ENCODE results near the gene TTF2. TPM values are rescaled to one million over a fixed set of nuclear protein-coding genes. Genes with fewer than 3 reads are reported as not detected.

TTF2 gene
- total and polyA plus RNA-seq, 2 experiments from 2014 or later, result 84.7 to 85.4 TPM

DNA sequence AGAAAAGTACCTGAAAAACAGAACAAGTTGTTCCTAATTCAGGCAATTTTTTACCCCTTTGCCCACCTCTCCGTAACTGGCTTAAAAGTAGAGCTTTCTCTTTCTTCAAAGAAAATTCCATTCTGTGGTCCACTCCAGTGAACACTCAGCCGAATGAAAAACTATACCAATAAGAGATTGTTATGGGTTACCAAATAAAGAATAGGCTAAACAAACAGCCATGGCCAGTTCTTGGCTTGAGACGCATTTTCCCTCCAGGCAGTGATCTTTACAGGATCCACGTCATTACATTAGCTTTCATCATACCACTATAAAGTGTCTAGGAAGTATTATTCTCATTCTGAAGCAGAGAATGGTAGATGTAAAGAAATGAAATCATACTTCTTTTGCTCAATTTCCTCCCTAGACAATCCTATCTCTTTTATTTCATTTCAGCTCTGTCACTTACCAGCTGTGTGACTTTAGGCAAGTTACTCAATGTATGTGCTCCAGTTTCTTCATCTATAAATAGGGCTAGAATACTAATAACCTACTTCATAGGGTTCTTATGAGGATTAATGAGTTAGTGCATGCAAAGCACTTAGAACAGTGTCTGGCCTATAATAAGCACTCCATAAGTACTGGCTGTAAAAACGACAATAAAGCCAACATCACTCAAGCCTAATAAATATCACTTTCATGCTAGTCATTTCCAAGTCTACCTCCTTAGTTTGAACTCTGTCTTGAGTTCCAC, 87.9 kb downstream of the TTF2 start:
- H3K27me3 ChIP-seq (ENCODE audit: insufficient read depth), result no peaks in the 10 kb centered on the region
- DNase-seq (ENCODE audit: low spot score), result no peak
- Mint-ChIP-seq H3K36me3 (ENCODE audit: low read depth) (no peaks in the 10 kb centered on the region; the same call in 2 of the 3 replicates), H3K27ac (no peak overlapping the region), H3K4me1 (peaks cover 17% of the 10 kb centered on the region), H3K27me3 (ENCODE audit: insufficient read depth, low read depth, poor library complexity) (no peaks in the 10 kb centered on the region), H3K4me3 (no peak overlapping the region), H3K9me3 (peaks cover 11% of the 10 kb centered on the region; the same call in 2 of the 3 replicates)
- no peak overlapping the region for H3K4me3 ChIP-seq
- no peaks in the 10 kb centered on the region for H4K20me1 ChIP-seq (replicated peaks; ENCODE audit: insufficient read depth)
- no peaks in the 10 kb centered on the region for H3K36me3 ChIP-seq (ENCODE audit: insufficient read depth)
- no peak overlapping the region for H3K4me2 ChIP-seq
- no peak for TF ChIP-seq EZH2phosphoT487 (IDR thresholded peaks at IDR 0.05; ENCODE audit: unreplicated experiment)
- no peak for TF ChIP-seq CTCF (conservative IDR thresholded peaks at IDR 0.05; ENCODE audit: low read depth in 2 of 2)
- no peak for TF ChIP-seq POLR2AphosphoS5 (IDR thresholded peaks at IDR 0.05; ENCODE audit: low read depth)
- TF ChIP-seq, protein P1, sequence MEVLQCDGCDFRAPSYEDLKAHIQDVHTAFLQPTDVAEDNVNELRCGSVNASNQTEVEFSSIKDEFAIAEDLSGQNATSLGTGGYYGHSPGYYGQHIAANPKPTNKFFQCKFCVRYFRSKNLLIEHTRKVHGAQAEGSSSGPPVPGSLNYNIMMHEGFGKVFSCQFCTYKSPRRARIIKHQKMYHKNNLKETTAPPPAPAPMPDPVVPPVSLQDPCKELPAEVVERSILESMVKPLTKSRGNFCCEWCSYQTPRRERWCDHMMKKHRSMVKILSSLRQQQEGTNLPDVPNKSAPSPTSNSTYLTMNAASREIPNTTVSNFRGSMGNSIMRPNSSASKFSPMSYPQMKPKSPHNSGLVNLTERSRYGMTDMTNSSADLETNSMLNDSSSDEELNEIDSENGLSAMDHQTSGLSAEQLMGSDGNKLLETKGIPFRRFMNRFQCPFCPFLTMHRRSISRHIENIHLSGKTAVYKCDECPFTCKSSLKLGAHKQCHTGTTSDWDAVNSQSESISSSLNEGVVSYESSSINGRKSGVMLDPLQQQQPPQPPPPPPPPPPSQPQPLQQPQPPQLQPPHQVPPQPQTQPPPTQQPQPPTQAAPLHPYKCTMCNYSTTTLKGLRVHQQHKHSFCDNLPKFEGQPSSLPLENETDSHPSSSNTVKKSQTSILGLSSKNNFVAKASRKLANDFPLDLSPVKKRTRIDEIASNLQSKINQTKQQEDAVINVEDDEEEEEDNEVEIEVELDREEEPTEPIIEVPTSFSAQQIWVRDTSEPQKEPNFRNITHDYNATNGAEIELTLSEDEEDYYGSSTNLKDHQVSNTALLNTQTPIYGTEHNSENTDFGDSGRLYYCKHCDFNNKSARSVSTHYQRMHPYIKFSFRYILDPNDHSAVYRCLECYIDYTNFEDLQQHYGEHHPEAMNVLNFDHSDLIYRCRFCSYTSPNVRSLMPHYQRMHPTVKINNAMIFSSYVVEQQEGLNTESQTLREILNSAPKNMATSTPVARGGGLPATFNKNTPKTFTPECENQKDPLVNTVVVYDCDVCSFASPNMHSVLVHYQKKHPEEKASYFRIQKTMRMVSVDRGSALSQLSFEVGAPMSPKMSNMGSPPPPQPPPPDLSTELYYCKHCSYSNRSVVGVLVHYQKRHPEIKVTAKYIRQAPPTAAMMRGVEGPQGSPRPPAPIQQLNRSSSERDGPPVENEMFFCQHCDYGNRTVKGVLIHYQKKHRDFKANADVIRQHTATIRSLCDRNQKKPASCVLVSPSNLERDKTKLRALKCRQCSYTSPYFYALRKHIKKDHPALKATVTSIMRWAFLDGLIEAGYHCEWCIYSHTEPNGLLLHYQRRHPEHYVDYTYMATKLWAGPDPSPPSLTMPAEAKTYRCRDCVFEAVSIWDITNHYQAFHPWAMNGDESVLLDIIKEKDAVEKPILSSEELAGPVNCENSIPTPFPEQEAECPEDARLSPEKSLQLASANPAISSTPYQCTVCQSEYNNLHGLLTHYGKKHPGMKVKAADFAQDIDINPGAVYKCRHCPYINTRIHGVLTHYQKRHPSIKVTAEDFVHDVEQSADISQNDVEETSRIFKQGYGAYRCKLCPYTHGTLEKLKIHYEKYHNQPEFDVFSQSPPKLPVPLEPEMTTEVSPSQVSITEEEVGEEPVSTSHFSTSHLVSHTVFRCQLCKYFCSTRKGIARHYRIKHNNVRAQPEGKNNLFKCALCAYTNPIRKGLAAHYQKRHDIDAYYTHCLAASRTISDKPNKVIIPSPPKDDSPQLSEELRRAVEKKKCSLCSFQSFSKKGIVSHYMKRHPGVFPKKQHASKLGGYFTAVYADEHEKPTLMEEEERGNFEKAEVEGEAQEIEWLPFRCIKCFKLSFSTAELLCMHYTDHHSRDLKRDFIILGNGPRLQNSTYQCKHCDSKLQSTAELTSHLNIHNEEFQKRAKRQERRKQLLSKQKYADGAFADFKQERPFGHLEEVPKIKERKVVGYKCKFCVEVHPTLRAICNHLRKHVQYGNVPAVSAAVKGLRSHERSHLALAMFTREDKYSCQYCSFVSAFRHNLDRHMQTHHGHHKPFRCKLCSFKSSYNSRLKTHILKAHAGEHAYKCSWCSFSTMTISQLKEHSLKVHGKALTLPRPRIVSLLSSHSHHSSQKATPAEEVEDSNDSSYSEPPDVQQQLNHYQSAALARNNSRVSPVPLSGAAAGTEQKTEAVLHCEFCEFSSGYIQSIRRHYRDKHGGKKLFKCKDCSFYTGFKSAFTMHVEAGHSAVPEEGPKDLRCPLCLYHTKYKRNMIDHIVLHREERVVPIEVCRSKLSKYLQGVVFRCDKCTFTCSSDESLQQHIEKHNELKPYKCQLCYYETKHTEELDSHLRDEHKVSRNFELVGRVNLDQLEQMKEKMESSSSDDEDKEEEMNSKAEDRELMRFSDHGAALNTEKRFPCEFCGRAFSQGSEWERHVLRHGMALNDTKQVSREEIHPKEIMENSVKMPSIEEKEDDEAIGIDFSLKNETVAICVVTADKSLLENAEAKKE (CRISPR knock-in tag; IDR thresholded peaks at IDR 0.05), result no peak
- TF ChIP-seq JUNB (IDR thresholded peaks at IDR 0.05; ENCODE audit: unreplicated experiment), result no peak
- TF ChIP-seq CREB1 (CRISPR knock-in tag; IDR thresholded peaks at IDR 0.05; ENCODE audit: low read depth), result no peak
- no peak for TF ChIP-seq EZH2 (IDR thresholded peaks at IDR 0.05; ENCODE audit: low read depth, unreplicated experiment)
- no peak for TF ChIP-seq STAT1 (IDR thresholded peaks at IDR 0.05; ENCODE audit: unreplicated experiment)
- TF ChIP-seq, protein P2, sequence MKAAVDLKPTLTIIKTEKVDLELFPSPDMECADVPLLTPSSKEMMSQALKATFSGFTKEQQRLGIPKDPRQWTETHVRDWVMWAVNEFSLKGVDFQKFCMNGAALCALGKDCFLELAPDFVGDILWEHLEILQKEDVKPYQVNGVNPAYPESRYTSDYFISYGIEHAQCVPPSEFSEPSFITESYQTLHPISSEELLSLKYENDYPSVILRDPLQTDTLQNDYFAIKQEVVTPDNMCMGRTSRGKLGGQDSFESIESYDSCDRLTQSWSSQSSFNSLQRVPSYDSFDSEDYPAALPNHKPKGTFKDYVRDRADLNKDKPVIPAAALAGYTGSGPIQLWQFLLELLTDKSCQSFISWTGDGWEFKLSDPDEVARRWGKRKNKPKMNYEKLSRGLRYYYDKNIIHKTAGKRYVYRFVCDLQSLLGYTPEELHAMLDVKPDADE (IDR thresholded peaks at IDR 0.05), result no peak
- no peak for TF ChIP-seq ZNF114 (CRISPR knock-in tag; IDR thresholded peaks at IDR 0.05)
- TF ChIP-seq NANOG (IDR thresholded peaks at IDR 0.05; ENCODE audit: borderline replicate concordance), result no peak
- no peak for TF ChIP-seq REST (IDR thresholded peaks at IDR 0.05; ENCODE audit: unreplicated experiment)
- TF ChIP-seq ZNF331 (CRISPR knock-in tag; IDR thresholded peaks at IDR 0.05; ENCODE audit: low read depth), result no peak
- peaks cover 10% of the 10 kb centered on the region; the same call in 1 of the 2 replicates for H3K4me1 ChIP-seq (ENCODE audit: insufficient read depth)
- no peaks in the 10 kb centered on the region for H3K79me2 ChIP-seq (replicated peaks; ENCODE audit: insufficient read depth)
- 0 out of 2 replicates have a peak, but pooled peaks cover 3% of the 10 kb centered on the region for H3K9me2 ChIP-seq (ENCODE audit: insufficient read depth)
- no peak overlapping the region for H3K27ac ChIP-seq (ENCODE audit: low read depth)
- no peaks in the 10 kb centered on the region for H3F3A ChIP-seq (replicated peaks; ENCODE audit: low read depth)
- no peak overlapping the region; the same call in 1 of the 2 replicates for H2AFZ ChIP-seq
- ATAC-seq, result no peak
